Cardiac atrium fibroblast (primary cell): Measurements from ENCODE around the gene CKB. TPM values are rescaled to one million over a fixed set of nuclear protein-coding genes. Genes with fewer than 3 reads are reported as not detected.

Experiments used
- total RNA-seq: library from RNA; depleted of rRNA; stranded (reverse); fragments of >200 nt; gene quantifications from 2 replicates; pipeline ENCODE4 v1.2.3, GENCODE V29; 2015

The CKB gene
- 44.9 and 67.9 TPM in 2 replicates for total RNA-seq

GRCh38 chr14:103522649-103523574 lies at the start of gene CKB:
Gene CKB (minus strand): TSS chr14:103522830. CDS start chr14:103522493, 337 bp downstream.

GRCh38 chr14:103562429-103563225 lies 40.0 kb upstream of the CKB start, which contains the start of the genes BAG5 and COA8:
Gene BAG5 (minus strand): TSS chr14:103562657. CDS start chr14:103561164, 1,493 bp downstream.
Gene COA8 (plus strand): TSS chr14:103562960. CDS start chr14:103563002, 42 bp downstream.

GRCh38 chr14:103528587-103529382 lies 6.2 kb upstream of the CKB start, which contains the start of gene TRMT61A:
Gene TRMT61A (plus strand): TSS chr14:103529196. CDS start chr14:103529979, 783 bp downstream.

Other genes with a start within 250 kb of the CKB start
- 97.7 and 145 TPM in 2 replicates for gene EIF5, start 188.6 kb downstream of the CKB start, total RNA-seq
- gene MARK3, start 137.4 kb downstream of the CKB start, total RNA-seq, result 50.5 and 54.9 TPM in 2 replicates
- 8.1 and 11.2 TPM in 2 replicates for gene TRMT61A, start 6.4 kb upstream of the CKB start, total RNA-seq
- gene BAG5, start 39.8 kb upstream of the CKB start, total RNA-seq, result 19.7 and 21.1 TPM in 2 replicates
- gene COA8, start 40.1 kb upstream of the CKB start, total RNA-seq, result 27.5 and 57.8 TPM in 2 replicates
- gene KLC1, start 106.4 kb upstream of the CKB start, total RNA-seq, result 170 and 195 TPM in 2 replicates
- gene XRCC3, start 192.6 kb upstream of the CKB start, total RNA-seq, result 6.0 and 11.0 TPM in 2 replicates
- 40.8 and 45.4 TPM in 2 replicates for gene ZFYVE21, start 193.0 kb upstream of the CKB start, total RNA-seq